Measurements from ENCODE around the gene EXTL2. TPM values are rescaled to one million over a fixed set of nuclear protein-coding genes. Genes with fewer than 3 reads are reported as not detected.

Gene EXTL2
- total and polyA plus RNA-seq, 10 of the 15 experiments (the other 5 are each of a cell fraction or from before 2014, with no cell fraction given) = 10.2 to 51.1 (median 16.2) TPM

DNA sequence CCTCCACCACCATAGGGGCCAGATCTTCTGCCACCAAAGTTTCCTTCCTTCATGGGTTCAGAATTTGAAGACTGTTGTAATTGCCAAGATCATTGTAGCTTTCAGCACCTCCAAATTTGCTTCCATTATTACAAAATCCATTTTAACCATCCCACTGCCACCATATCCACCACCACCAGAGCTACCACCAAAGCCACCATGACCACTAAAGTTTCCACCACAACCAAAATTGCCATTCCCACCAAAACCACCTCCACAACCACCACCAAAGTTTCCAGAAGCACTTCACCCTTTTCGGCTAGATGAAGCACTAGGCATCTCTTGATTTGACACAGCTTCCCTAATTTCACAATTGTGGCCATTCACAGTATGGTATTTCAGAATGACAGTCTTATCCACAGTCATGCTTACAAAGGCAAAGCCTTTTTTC, 46.5 kb upstream of the EXTL2 start (continued):
- TF ChIP-seq, protein P1, sequence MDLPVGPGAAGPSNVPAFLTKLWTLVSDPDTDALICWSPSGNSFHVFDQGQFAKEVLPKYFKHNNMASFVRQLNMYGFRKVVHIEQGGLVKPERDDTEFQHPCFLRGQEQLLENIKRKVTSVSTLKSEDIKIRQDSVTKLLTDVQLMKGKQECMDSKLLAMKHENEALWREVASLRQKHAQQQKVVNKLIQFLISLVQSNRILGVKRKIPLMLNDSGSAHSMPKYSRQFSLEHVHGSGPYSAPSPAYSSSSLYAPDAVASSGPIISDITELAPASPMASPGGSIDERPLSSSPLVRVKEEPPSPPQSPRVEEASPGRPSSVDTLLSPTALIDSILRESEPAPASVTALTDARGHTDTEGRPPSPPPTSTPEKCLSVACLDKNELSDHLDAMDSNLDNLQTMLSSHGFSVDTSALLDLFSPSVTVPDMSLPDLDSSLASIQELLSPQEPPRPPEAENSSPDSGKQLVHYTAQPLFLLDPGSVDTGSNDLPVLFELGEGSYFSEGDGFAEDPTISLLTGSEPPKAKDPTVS (IDR thresholded peaks at IDR 0.05; ENCODE audit: low read depth, low read length) = no peak
- TF ChIP-seq ZNF384 (IDR thresholded peaks at IDR 0.05; ENCODE audit: borderline replicate concordance, low read depth, low read length) (no peak), CHD1 (IDR thresholded peaks at IDR 0.05; ENCODE audit: low read depth, low read length) (no peak), SIN3A (IDR thresholded peaks at IDR 0.05; ENCODE audit: low read depth, low read length) (no peak), RFX5 (IDR thresholded peaks at IDR 0.05; ENCODE audit: low read depth, low read length) (no peak), CEBPB (IDR thresholded peaks at IDR 0.05; ENCODE audit: borderline replicate concordance in 1 of 2, low read depth in 2 of 2, low read length in 2 of 2) (no peak), FOXM1 (IDR thresholded peaks at IDR 0.05; ENCODE audit: low read depth, low read length) (peak; percentile 81; the same call in 1 of the 2 replicates), DPF2 (IDR thresholded peaks at IDR 0.05) (no peak), CHD2 (IDR thresholded peaks at IDR 0.05; ENCODE audit: borderline replicate concordance, low read depth, low read length) (no peak), PAX8 (IDR thresholded peaks at IDR 0.05) (no peak), NFYB (IDR thresholded peaks at IDR 0.05; ENCODE audit: insufficient read depth, low read depth, low read length) (no peak), MXI1 (IDR thresholded peaks at IDR 0.05; ENCODE audit: low read depth, low read length) (no peak), YBX1 (IDR thresholded peaks at IDR 0.05) (no peak), SRF (IDR thresholded peaks at IDR 0.05; ENCODE audit: low read depth in 2 of 2, low read length in 2 of 2) (no peak), PML (IDR thresholded peaks at IDR 0.05; ENCODE audit: low read length) (no peak), EZH2 (IDR thresholded peaks at IDR 0.05; ENCODE audit: borderline replicate concordance, control insufficient read depth, low read depth, low read length) (peak; percentile 96; the same call in 1 of the 2 replicates)
- TF ChIP-seq, protein P2, sequence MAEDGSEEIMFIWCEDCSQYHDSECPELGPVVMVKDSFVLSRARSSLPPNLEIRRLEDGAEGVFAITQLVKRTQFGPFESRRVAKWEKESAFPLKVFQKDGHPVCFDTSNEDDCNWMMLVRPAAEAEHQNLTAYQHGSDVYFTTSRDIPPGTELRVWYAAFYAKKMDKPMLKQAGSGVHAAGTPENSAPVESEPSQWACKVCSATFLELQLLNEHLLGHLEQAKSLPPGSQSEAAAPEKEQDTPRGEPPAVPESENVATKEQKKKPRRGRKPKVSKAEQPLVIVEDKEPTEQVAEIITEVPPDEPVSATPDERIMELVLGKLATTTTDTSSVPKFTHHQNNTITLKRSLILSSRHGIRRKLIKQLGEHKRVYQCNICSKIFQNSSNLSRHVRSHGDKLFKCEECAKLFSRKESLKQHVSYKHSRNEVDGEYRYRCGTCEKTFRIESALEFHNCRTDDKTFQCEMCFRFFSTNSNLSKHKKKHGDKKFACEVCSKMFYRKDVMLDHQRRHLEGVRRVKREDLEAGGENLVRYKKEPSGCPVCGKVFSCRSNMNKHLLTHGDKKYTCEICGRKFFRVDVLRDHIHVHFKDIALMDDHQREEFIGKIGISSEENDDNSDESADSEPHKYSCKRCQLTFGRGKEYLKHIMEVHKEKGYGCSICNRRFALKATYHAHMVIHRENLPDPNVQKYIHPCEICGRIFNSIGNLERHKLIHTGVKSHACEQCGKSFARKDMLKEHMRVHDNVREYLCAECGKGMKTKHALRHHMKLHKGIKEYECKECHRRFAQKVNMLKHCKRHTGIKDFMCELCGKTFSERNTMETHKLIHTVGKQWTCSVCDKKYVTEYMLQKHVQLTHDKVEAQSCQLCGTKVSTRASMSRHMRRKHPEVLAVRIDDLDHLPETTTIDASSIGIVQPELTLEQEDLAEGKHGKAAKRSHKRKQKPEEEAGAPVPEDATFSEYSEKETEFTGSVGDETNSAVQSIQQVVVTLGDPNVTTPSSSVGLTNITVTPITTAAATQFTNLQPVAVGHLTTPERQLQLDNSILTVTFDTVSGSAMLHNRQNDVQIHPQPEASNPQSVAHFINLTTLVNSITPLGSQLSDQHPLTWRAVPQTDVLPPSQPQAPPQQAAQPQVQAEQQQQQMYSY (CRISPR knock-in tag; IDR thresholded peaks at IDR 0.05) = no peak
- TF ChIP-seq, protein P3, sequence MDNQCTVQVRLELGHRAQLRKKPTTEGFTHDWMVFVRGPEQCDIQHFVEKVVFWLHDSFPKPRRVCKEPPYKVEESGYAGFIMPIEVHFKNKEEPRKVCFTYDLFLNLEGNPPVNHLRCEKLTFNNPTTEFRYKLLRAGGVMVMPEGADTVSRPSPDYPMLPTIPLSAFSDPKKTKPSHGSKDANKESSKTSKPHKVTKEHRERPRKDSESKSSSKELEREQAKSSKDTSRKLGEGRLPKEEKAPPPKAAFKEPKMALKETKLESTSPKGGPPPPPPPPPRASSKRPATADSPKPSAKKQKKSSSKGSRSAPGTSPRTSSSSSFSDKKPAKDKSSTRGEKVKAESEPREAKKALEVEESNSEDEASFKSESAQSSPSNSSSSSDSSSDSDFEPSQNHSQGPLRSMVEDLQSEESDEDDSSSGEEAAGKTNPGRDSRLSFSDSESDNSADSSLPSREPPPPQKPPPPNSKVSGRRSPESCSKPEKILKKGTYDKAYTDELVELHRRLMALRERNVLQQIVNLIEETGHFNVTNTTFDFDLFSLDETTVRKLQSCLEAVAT (IDR thresholded peaks at IDR 0.05) = peak; percentile 94
- TF ChIP-seq, protein P4, sequence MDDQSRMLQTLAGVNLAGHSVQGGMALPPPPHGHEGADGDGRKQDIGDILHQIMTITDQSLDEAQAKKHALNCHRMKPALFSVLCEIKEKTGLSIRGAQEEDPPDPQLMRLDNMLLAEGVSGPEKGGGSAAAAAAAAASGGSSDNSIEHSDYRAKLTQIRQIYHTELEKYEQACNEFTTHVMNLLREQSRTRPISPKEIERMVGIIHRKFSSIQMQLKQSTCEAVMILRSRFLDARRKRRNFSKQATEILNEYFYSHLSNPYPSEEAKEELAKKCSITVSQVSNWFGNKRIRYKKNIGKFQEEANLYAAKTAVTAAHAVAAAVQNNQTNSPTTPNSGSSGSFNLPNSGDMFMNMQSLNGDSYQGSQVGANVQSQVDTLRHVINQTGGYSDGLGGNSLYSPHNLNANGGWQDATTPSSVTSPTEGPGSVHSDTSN (IDR thresholded peaks at IDR 0.05; ENCODE audit: insufficient replicate concordance, low read depth, low read length) = no peak
- TF ChIP-seq, protein P5, sequence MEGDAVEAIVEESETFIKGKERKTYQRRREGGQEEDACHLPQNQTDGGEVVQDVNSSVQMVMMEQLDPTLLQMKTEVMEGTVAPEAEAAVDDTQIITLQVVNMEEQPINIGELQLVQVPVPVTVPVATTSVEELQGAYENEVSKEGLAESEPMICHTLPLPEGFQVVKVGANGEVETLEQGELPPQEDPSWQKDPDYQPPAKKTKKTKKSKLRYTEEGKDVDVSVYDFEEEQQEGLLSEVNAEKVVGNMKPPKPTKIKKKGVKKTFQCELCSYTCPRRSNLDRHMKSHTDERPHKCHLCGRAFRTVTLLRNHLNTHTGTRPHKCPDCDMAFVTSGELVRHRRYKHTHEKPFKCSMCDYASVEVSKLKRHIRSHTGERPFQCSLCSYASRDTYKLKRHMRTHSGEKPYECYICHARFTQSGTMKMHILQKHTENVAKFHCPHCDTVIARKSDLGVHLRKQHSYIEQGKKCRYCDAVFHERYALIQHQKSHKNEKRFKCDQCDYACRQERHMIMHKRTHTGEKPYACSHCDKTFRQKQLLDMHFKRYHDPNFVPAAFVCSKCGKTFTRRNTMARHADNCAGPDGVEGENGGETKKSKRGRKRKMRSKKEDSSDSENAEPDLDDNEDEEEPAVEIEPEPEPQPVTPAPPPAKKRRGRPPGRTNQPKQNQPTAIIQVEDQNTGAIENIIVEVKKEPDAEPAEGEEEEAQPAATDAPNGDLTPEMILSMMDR (IDR thresholded peaks at IDR 0.05 in 2 of 3, conservative IDR thresholded peaks at IDR 0.05 in 1 of 3; ENCODE audit: control insufficient read depth in 2 of 3, extremely low read depth in 1 of 3, insufficient read depth in 1 of 3, low read depth in 3 of 3, low read length in 3 of 3) = no peak
